PC-3 (cell line): ENCODE results near the gene UROC1. TPM values are rescaled to one million over a fixed set of nuclear protein-coding genes. Genes with fewer than 3 reads are reported as not detected.

Experiments used
- ATAC-seq: fragments of 200-7000 bp; cut with Tn5 transposase; 2 replicates; pipeline ENCODE4 v1.9.1; 2020; ENCODE audit warnings: mild to moderate bottlenecking, moderate library complexity
- BruUV-seq: library from RNA; stranded (reverse); fragments of 400-500 nt; replicated peaks from 2 replicates; lab custom pipeline; 2021; lab: Mats Ljungman, UMichigan
- CTCF ChIA-PET: fragments of 300-600 bp; sonication (Branson Sonifier 250); formaldehyde crosslinking; loops from one replicate; lab custom pipeline; 2022; ENCODE audit warnings: antibody characterized with exemption; lab: Charles Lee
- POLR2A ChIA-PET: fragments of 300-600 bp; sonication (Branson Sonifier 250); formaldehyde crosslinking; loops from one replicate; lab custom pipeline; 2022; ENCODE audit warnings: antibody characterized with exemption; ENCODE audit not compliant: unreplicated experiment; lab: Charles Lee
- DNase-seq: peaks from one replicate; pipeline ENCODE4 v3.0.0-alpha.2; 2015
- H2AFZ ChIP-seq: fragments of 300-600 bp; sonication (generic); 2 replicates; pipeline ENCODE4 v1.6.0; 2016; ENCODE audit warnings: antibody characterized with exemption, low read length
- H3F3A ChIP-seq: fragments of 300-600 bp; sonication (generic); one replicate; pipeline ENCODE4 v1.6.0; 2017; ENCODE audit warnings: antibody characterized with exemption, low read length, control low read depth, mild to moderate bottlenecking; ENCODE audit not compliant: unreplicated experiment
- H3K27ac ChIP-seq: fragments of 300-600 bp; sonication (generic); 2 replicates; pipeline ENCODE4 v1.5.1; 2016; ENCODE audit warnings: mild to moderate bottlenecking, low read length
- H3K27me3 ChIP-seq: fragments of 300-600 bp; sonication (generic); 2 replicates; pipeline ENCODE4 v1.6.1; 2016; ENCODE audit warnings: low read length, mixed read lengths
- H3K36me3 ChIP-seq: fragments of 300-600 bp; sonication (generic); 2 replicates; pipeline ENCODE4 v1.6.1; 2016; ENCODE audit warnings: low read depth, mixed run types, low read length, mixed read lengths
- H3K4me1 ChIP-seq: fragments of 300-600 bp; sonication (generic); 2 replicates; pipeline ENCODE4 v1.5.1; 2016; ENCODE audit warnings: low read length; ENCODE audit not compliant: insufficient read depth
- H3K4me2 ChIP-seq: fragments of 300-600 bp; sonication (generic); 2 replicates; pipeline ENCODE4 v1.6.0; 2016; ENCODE audit warnings: low read length
- H3K4me3 ChIP-seq: fragments of 300-600 bp; sonication (generic); 2 replicates; pipeline ENCODE4 v1.5.1; 2016; ENCODE audit warnings: mild to moderate bottlenecking, low read length, mixed read lengths
- H3K79me2 ChIP-seq: fragments of 300-600 bp; sonication (generic); 2 replicates; pipeline ENCODE4 v1.6.1; 2017; ENCODE audit warnings: low read length, mixed read lengths
- H3K9ac ChIP-seq: fragments of 300-600 bp; sonication (generic); 2 replicates; pipeline ENCODE4 v1.6.0; 2016; ENCODE audit warnings: mild to moderate bottlenecking, low read length
- H3K9me2 ChIP-seq: fragments of 300-600 bp; sonication (generic); replicated peaks from 2 replicates; pipeline ENCODE4 v1.6.1; 2016; ENCODE audit warnings: mixed run types, low read length, mixed read lengths
- H3K9me3 ChIP-seq: fragments of 300-600 bp; sonication (generic); 2 replicates; pipeline ENCODE4 v1.6.1; 2016; ENCODE audit warnings: low read length, mixed read lengths
- H4K20me1 ChIP-seq: fragments of 300-600 bp; sonication (generic); 2 replicates; pipeline ENCODE4 v1.6.1; 2016; ENCODE audit warnings: low read length, mixed read lengths
- CTCF ChIP-seq: fragments of 300-600 bp; sonication (generic); conservative IDR thresholded peaks from 2 replicates; pipeline ENCODE4 v1.5.1; 2017; ENCODE audit warnings: antibody characterized with exemption, low read depth, mild to moderate bottlenecking, low read length
- EZH2 ChIP-seq: fragments of 300-600 bp; sonication (generic); IDR thresholded peaks from one replicate; pipeline ENCODE4 v1.6.1; 2017; ENCODE audit warnings: antibody characterized with exemption, mild to moderate bottlenecking, low read length; ENCODE audit not compliant: unreplicated experiment
- EZH2phosphoT487 ChIP-seq: fragments of 300-600 bp; sonication (generic); IDR thresholded peaks from 2 replicates; pipeline ENCODE4 v1.6.1; 2018; ENCODE audit warnings: mild to moderate bottlenecking, antibody characterized with exemption, low read length, borderline replicate concordance
- intact Hi-C: fragments of 100-400 bp; cut with micrococcal nuclease; formaldehyde crosslinking; loops from 2 replicates; pipeline ENCODE4 v1.9.0; 2023
- total RNA-seq: library from RNA; depleted of rRNA; stranded (reverse); fragments of >200 nt; gene quantifications from 2 replicates; pipeline ENCODE4 v1.2.3, GENCODE V29; 2014

The UROC1 gene
- total RNA-seq, 1 experiment from 2014 or later: not detected

- no peak overlapping the region for H3K4me3 ChIP-seq
- no peaks in the 10 kb centered on the region for H3K36me3 ChIP-seq
- DNase-seq (no peak), ATAC-seq (no peak)
- no TSS peak for BruUV-seq
- H3K27ac ChIP-seq: no peak overlapping the region
- no peaks in the 10 kb centered on the region for H3K9me2 ChIP-seq
- ChIA-PET CTCF (no interaction called here), POLR2A (no interaction called here)
- no peaks in the 10 kb centered on the region for H3F3A ChIP-seq
- intact Hi-C loops: no loop called here
- H3K4me1 ChIP-seq: no peaks in the 10 kb centered on the region; the same call in 1 of the 2 replicates
- no peaks in the 10 kb centered on the region for H3K27me3 ChIP-seq
- TF ChIP-seq EZH2 (no peak), CTCF (no peak), EZH2phosphoT487 (no peak)
- no peaks in the 10 kb centered on the region for H3K79me2 ChIP-seq
- H3K9me3 ChIP-seq: no peaks in the 10 kb centered on the region
- no peaks in the 10 kb centered on the region for H4K20me1 ChIP-seq
- no peak overlapping the region for H3K4me2 ChIP-seq
- no peak overlapping the region for H3K9ac ChIP-seq
- no peak overlapping the region for H2AFZ ChIP-seq
Measured at GRCh38 chr3:126511291-126511690, 6.3 kb downstream of the UROC1 start.

GRCh38 chr3:126510308-126510910, 7.2 kb downstream of the UROC1 start:
- ATAC-seq: no peak
- POLR2A ChIA-PET: no interaction called here

GRCh38 chr3:126509597-126510307, 7.8 kb downstream of the UROC1 start:
- ChIA-PET POLR2A (no interaction called here), CTCF (no interaction called here)
- no peaks in the 10 kb centered on the region for H3K79me2 ChIP-seq
- H3K4me3 ChIP-seq: no peak overlapping the region
- H3K9me3 ChIP-seq: no peaks in the 10 kb centered on the region
- no peaks in the 10 kb centered on the region for H3K9me2 ChIP-seq
- no peak overlapping the region for H2AFZ ChIP-seq
- no peaks in the 10 kb centered on the region; the same call in 1 of the 2 replicates for H3K4me1 ChIP-seq
- ATAC-seq: no peak
- intact Hi-C loops: no loop called here
- no peaks in the 10 kb centered on the region for H4K20me1 ChIP-seq
- H3F3A ChIP-seq: no peaks in the 10 kb centered on the region
- H3K9ac ChIP-seq: no peak overlapping the region
- no peak overlapping the region for H3K27ac ChIP-seq
- no peaks in the 10 kb centered on the region for H3K36me3 ChIP-seq
- TF ChIP-seq CTCF: no peak
- TF ChIP-seq EZH2phosphoT487: no peak
- TF ChIP-seq EZH2: no peak
- no peak for DNase-seq
- no TSS peak for BruUV-seq
- H3K4me2 ChIP-seq: no peak overlapping the region
- H3K27me3 ChIP-seq: no peaks in the 10 kb centered on the region

More at GRCh38 chr3:126510308-126510910, 7.2 kb downstream of the UROC1 start:
- Histone ChIP-seq H2AFZ (no peak overlapping the region), H3K4me2 (no peak overlapping the region), H4K20me1 (no peaks in the 10 kb centered on the region), H3K4me3 (no peak overlapping the region), H3K9me2 (no peaks in the 10 kb centered on the region), H3K9ac (no peak overlapping the region), H3K36me3 (no peaks in the 10 kb centered on the region), H3K4me1 (no peaks in the 10 kb centered on the region; the same call in 1 of the 2 replicates), H3K79me2 (no peaks in the 10 kb centered on the region), H3K27me3 (no peaks in the 10 kb centered on the region), H3K27ac (no peak overlapping the region), H3F3A (no peaks in the 10 kb centered on the region), H3K9me3 (no peaks in the 10 kb centered on the region)
- CTCF ChIA-PET: no interaction called here
- intact Hi-C loops: no loop called here
- no peak for DNase-seq
- BruUV-seq: no TSS peak
- TF ChIP-seq EZH2: no peak
